Measurements from ENCODE around the gene KIAA1328. TPM values are rescaled to one million over a fixed set of nuclear protein-coding genes. Genes with fewer than 3 reads are reported as not detected.

KIAA1328 gene
- total RNA-seq, 4 donors from 2014 or later = 3.4 to 8.3 (median 6.6) TPM

DNA sequence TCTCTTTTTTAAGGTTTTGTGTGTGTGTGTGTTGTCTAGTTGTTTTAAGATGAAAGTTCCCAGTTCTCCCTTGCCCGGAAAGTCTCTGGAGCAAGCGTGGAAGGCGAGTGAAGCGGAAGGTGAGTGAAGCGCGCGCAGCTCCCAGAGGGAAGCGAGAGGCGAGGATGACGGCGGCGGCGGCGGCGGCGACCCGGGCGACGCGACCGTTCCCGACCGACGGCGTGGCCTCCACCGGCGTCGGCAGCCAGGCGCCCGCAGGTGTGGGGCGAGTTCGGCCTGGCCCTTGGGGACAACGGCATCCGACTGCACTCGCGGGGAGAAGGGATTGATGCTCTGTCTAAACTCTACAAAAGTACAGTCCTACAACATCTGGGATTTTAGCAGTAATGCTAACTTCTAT, 414.8 kb downstream of the KIAA1328 start:
- peaks cover 0 to 4% (median 2%) of the 10 kb centered on the region in 3 donors for H3K27me3 ChIP-seq
- in situ Hi-C loops (cut with MboI; ENCODE audit: low sequenced_read_pairs in 4 of 4) = no loop called here
- ATAC-seq = no peak

DNA sequence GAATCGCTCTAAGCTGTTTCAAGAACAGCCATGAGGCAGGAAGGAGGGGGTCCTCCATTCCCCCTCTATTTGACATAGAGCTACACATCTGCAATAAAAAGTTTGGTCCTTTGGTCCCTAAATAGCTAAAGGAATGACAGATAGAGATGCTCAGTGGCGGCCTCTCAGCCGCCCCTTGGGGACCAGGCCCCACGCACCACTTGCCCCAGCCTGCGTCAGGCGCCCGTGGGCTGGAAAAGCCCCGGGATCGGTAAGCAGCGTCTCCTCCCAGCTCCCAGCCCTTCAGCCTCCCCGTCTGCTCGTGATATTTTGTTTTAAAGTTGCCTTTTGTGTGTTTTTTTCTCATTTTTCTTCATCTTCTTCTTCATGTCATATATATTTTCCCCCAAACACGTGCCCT, 415.7 kb downstream of the KIAA1328 start:
- H3K9me3 ChIP-seq = no peaks in the 10 kb centered on the region
- ATAC-seq (no peak), DNase-seq (no peak)
- H3K27ac ChIP-seq = no peak overlapping the region
- H3K4me1 ChIP-seq = no peaks in the 10 kb centered on the region
- no peaks in the 10 kb centered on the region for H3K36me3 ChIP-seq
- H3K4me3 ChIP-seq = no peak overlapping the region
- TF ChIP-seq POLR2A (IDR thresholded peaks at IDR 0.05) = no peak
- TF ChIP-seq, protein P1, sequence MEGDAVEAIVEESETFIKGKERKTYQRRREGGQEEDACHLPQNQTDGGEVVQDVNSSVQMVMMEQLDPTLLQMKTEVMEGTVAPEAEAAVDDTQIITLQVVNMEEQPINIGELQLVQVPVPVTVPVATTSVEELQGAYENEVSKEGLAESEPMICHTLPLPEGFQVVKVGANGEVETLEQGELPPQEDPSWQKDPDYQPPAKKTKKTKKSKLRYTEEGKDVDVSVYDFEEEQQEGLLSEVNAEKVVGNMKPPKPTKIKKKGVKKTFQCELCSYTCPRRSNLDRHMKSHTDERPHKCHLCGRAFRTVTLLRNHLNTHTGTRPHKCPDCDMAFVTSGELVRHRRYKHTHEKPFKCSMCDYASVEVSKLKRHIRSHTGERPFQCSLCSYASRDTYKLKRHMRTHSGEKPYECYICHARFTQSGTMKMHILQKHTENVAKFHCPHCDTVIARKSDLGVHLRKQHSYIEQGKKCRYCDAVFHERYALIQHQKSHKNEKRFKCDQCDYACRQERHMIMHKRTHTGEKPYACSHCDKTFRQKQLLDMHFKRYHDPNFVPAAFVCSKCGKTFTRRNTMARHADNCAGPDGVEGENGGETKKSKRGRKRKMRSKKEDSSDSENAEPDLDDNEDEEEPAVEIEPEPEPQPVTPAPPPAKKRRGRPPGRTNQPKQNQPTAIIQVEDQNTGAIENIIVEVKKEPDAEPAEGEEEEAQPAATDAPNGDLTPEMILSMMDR (IDR thresholded peaks at IDR 0.05 in 4 of 5, conservative IDR thresholded peaks at IDR 0.05 in 1 of 5) = no peak
- peaks cover 0 to 4% (median 2%) of the 10 kb centered on the region in 3 donors for H3K27me3 ChIP-seq
- in situ Hi-C loops (cut with MboI; ENCODE audit: low sequenced_read_pairs in 4 of 4) = no loop called here
- intact Hi-C loops (cut with DNase I; ENCODE audit: low total_unique reads) = no loop called here

More for the DNA sequence above, 414.8 kb downstream of the KIAA1328 start:
- Histone ChIP-seq H3K9me3 (no peaks in the 10 kb centered on the region), H3K4me3 (no peak overlapping the region), H3K27ac (no peak overlapping the region), H3K36me3 (no peaks in the 10 kb centered on the region), H3K4me1 (no peaks in the 10 kb centered on the region)
- TF ChIP-seq POLR2A (IDR thresholded peaks at IDR 0.05) = no peak
- TF ChIP-seq, protein P1 (IDR thresholded peaks at IDR 0.05 in 4 of 5, conservative IDR thresholded peaks at IDR 0.05 in 1 of 5) = no peak
- intact Hi-C loops (cut with DNase I; ENCODE audit: low total_unique reads) = no loop called here
- no peak for DNase-seq

DNA sequence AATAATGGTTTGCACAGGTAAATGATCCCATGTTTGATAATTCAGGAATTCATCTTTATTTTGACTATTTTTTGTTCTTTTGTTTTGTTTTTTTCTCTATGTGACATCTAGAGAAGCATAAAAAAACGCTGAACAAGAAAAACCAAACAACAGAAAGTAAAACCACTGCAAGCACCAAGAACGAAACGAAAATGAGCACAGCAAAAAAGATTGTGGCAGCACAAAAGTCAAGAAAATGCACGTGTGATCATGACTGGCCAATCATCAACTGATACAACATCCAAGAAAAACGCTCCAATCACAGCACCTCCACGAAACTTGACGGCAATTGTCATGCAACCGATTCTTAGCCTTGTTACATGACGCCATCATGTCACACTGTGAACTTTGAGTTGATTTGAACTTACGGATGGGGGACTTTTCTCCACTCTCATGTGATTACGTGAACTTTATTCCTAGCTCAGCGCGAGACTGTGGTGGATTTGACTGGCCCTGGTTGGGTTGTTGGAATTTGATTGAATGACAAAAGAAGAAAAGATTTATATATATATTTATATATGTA, 417.9 kb downstream of the KIAA1328 start:
- H3K4me3 ChIP-seq = no peak overlapping the region
- peaks cover 0 to 7% (median 2%) of the 10 kb centered on the region in 3 donors for H3K27me3 ChIP-seq
- in situ Hi-C loops (cut with MboI; ENCODE audit: low sequenced_read_pairs in 4 of 4) (no loop called here), intact Hi-C loops (cut with DNase I; ENCODE audit: low total_unique reads) (no loop called here)
- H3K27ac ChIP-seq = no peak overlapping the region
- H3K4me1 ChIP-seq = no peaks in the 10 kb centered on the region
- DNase-seq (no peak), ATAC-seq (no peak)
- TF ChIP-seq, protein P1 (IDR thresholded peaks at IDR 0.05 in 4 of 5, conservative IDR thresholded peaks at IDR 0.05 in 1 of 5) = no peak
- no peak for TF ChIP-seq POLR2A (IDR thresholded peaks at IDR 0.05)
- no peaks in the 10 kb centered on the region for H3K9me3 ChIP-seq
- H3K36me3 ChIP-seq = no peaks in the 10 kb centered on the region

DNA sequence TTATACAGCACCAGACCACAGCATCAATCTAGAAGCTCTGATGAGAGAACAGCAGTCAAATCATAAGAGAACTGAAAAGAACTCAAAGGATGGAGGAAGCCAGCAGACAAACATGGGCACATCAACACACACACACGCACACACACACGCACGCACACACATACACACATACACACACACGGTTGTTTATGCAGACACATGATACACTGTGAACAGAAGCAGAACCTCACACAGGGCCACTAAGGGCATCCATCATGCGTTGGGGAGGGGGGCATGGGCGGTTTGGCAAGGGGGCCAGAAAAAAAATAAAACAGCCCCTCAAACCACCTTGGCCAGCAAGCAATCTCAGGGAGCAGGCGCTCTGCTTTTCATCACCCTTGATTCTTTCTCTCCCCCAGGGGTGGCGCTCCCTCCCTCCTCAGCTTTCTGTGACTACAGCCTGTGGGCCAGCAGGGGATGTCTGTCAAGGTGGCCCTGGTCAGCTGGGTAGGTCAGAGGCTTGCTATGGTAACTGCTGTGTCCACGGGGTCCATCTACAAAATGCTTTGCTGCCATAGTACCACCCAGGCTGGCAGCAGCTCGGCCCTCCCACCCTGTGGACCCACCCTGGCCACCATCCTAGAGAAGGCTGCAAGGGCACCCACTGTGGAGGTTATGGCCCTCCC, 418.7 kb downstream of the KIAA1328 start:
- ATAC-seq (no peak), DNase-seq (no peak)
- in situ Hi-C loops (cut with MboI; ENCODE audit: low sequenced_read_pairs in 4 of 4) (no loop called here), intact Hi-C loops (cut with DNase I; ENCODE audit: low total_unique reads) (no loop called here)
- peaks cover 0 to 7% (median 2%) of the 10 kb centered on the region in 3 donors for H3K27me3 ChIP-seq
- H3K4me3 ChIP-seq = no peak overlapping the region
- H3K36me3 ChIP-seq = no peaks in the 10 kb centered on the region
- H3K4me1 ChIP-seq = no peaks in the 10 kb centered on the region
- H3K9me3 ChIP-seq = no peaks in the 10 kb centered on the region
- TF ChIP-seq, protein P1 (IDR thresholded peaks at IDR 0.05 in 4 of 5, conservative IDR thresholded peaks at IDR 0.05 in 1 of 5) = no peak
- no peak for TF ChIP-seq POLR2A (IDR thresholded peaks at IDR 0.05)
- H3K27ac ChIP-seq = no peak overlapping the region
